HEK293 (cell line): ENCODE data around the gene TRIM66.

Experiments used
- CTCF ChIA-PET: fragments of 350-600 bp; formaldehyde crosslinking; extraction: SDS; loops from one replicate; lab custom pipeline; 2021; ENCODE audit warnings: antibody characterized with exemption; lab: Yijun Ruan, JAX
- POLR2A ChIA-PET: fragments of 300-600 bp; formaldehyde crosslinking; extraction: SDS; loops from one replicate; lab custom pipeline; 2020; ENCODE audit warnings: antibody characterized with exemption, inconsistent platforms; lab: Yijun Ruan, JAX
- H3K27ac ChIP-seq: fragments of 200-500 bp; sonication (Bioruptor generic); 2 replicates; pipeline ENCODE4 v1.5.1; 2014; ENCODE audit warnings: low read depth, low read length, control low read depth, inconsistent platforms; ENCODE audit errors: extremely low read depth
- H3K36me3 ChIP-seq, 2 experiments: fragments of 200-500 bp in 1 of 2; sonication (Bioruptor generic) in 1 of 2; 1 replicate in 1 of 2; 2 replicates in 1 of 2; pipeline ENCODE4 v1.5.1; 2014 to 2017; ENCODE audit warnings: inconsistent platforms in 2 of 2, low read length in 2 of 2; ENCODE audit not compliant: control insufficient read depth in 2 of 2, insufficient read depth in 1 of 2
- H3K4me1 ChIP-seq: fragments of 200-500 bp; sonication (Bioruptor generic); 2 replicates; pipeline ENCODE4 v1.5.1; 2014; ENCODE audit warnings: mild to moderate bottlenecking, low read length, inconsistent platforms; ENCODE audit not compliant: control insufficient read depth, insufficient read depth
- H3K4me3 ChIP-seq: 2 replicates; pipeline ENCODE4 v1.5.1; 2011; ENCODE audit warnings: low read depth, mild to moderate bottlenecking, control low read depth, low read length, moderate library complexity
- H3K9me3 ChIP-seq: fragments of 200-500 bp; sonication (Bioruptor generic); 2 replicates; pipeline ENCODE4 v1.5.1; 2014; ENCODE audit warnings: low read depth, low read length, inconsistent platforms; ENCODE audit not compliant: control insufficient read depth, insufficient read depth
- EGR2 ChIP-seq: fragments of 450-650 bp; formaldehyde crosslinking; IDR thresholded peaks from 2 replicates; pipeline ENCODE4 v1.5.1; 2016; ENCODE audit warnings: low read depth, missing biosample characterization, missing genetic modification characterization
- FEZF1 ChIP-seq: fragments of 450-650 bp; formaldehyde crosslinking; IDR thresholded peaks from 2 replicates; pipeline ENCODE4 v1.5.1; 2016; ENCODE audit warnings: missing biosample characterization, missing genetic modification characterization
- HOXA7 ChIP-seq: sonication (generic); formaldehyde crosslinking; IDR thresholded peaks from 2 replicates; pipeline ENCODE4 v1.8.1; 2022; ENCODE audit warnings: missing genetic modification reagents, borderline replicate concordance
- MZF1 ChIP-seq: fragments of 450-650 bp; formaldehyde crosslinking; IDR thresholded peaks from 2 replicates; pipeline ENCODE4 v1.5.1; 2017; ENCODE audit warnings: missing biosample characterization, missing genetic modification characterization, borderline replicate concordance
- SALL2 ChIP-seq: fragments of 450-650 bp; formaldehyde crosslinking; IDR thresholded peaks from 2 replicates; pipeline ENCODE4 v1.5.0; 2017; ENCODE audit warnings: missing biosample characterization, mild to moderate bottlenecking, missing genetic modification characterization, borderline replicate concordance
- SCRT1 ChIP-seq: fragments of 450-650 bp; formaldehyde crosslinking; IDR thresholded peaks from 2 replicates; pipeline ENCODE4 v1.5.1; 2016; ENCODE audit warnings: missing biosample characterization, missing genetic modification characterization, borderline replicate concordance
- TSHZ1 ChIP-seq: fragments of 450-650 bp; formaldehyde crosslinking; IDR thresholded peaks from 2 replicates; pipeline ENCODE4 v1.5.1; 2016; ENCODE audit warnings: missing biosample characterization, missing genetic modification characterization, borderline replicate concordance
- YY1 ChIP-seq: fragments of 450-650 bp; formaldehyde crosslinking; IDR thresholded peaks from 2 replicates; pipeline ENCODE4 v1.5.1; 2018; ENCODE audit warnings: missing biosample characterization, missing genetic modification characterization
- ZFP69B ChIP-seq: fragments of 450-650 bp; formaldehyde crosslinking; IDR thresholded peaks from 2 replicates; pipeline ENCODE4 v1.5.1; 2016; ENCODE audit warnings: missing biosample characterization, missing genetic modification characterization
- ZIC2 ChIP-seq: fragments of 450-650 bp; formaldehyde crosslinking; IDR thresholded peaks from 2 replicates; pipeline ENCODE4 v1.5.1; 2016; ENCODE audit warnings: missing biosample characterization, missing genetic modification characterization
- ZNF2 ChIP-seq: fragments of 450-650 bp; formaldehyde crosslinking; IDR thresholded peaks from 2 replicates; pipeline ENCODE4 v1.5.1; 2016; ENCODE audit warnings: missing biosample characterization, missing genetic modification characterization
- ZNF239 ChIP-seq: fragments of 450-650 bp; formaldehyde crosslinking; IDR thresholded peaks from 2 replicates; pipeline ENCODE4 v1.5.1; 2016; ENCODE audit warnings: missing biosample characterization, missing genetic modification characterization
- ZNF248 ChIP-seq: fragments of 450-650 bp; formaldehyde crosslinking; IDR thresholded peaks from 2 replicates; pipeline ENCODE4 v1.5.1; 2017; ENCODE audit warnings: missing biosample characterization, missing genetic modification characterization
- ZNF571 ChIP-seq: fragments of 450-650 bp; formaldehyde crosslinking; IDR thresholded peaks from 2 replicates; pipeline ENCODE4 v1.5.0; 2017; ENCODE audit warnings: missing biosample characterization, missing genetic modification characterization
- ZNF596 ChIP-seq: fragments of 450-650 bp; IDR thresholded peaks from 2 replicates; pipeline ENCODE4 v1.5.0; 2018; ENCODE audit warnings: missing biosample characterization, mild to moderate bottlenecking, missing genetic modification characterization, moderate library complexity
- ZNF707 ChIP-seq: fragments of 450-650 bp; formaldehyde crosslinking; IDR thresholded peaks from 2 replicates; pipeline ENCODE4 v1.5.1; 2016; ENCODE audit warnings: missing biosample characterization, missing genetic modification characterization
- ZNF76 ChIP-seq: fragments of 450-650 bp; formaldehyde crosslinking; IDR thresholded peaks from 2 replicates; pipeline ENCODE4; 2016; ENCODE audit warnings: low read depth, missing biosample characterization, missing genetic modification characterization, borderline replicate concordance
- ZSCAN30 ChIP-seq: fragments of 450-650 bp; IDR thresholded peaks from 2 replicates; pipeline ENCODE4 v1.5.1; 2018; ENCODE audit warnings: missing biosample characterization, mild to moderate bottlenecking, missing genetic modification characterization, moderate library complexity
- ZSCAN4 ChIP-seq: fragments of 450-650 bp; formaldehyde crosslinking; IDR thresholded peaks from 2 replicates; pipeline ENCODE4 v1.5.1; 2017; ENCODE audit warnings: missing biosample characterization, missing genetic modification characterization
- ZSCAN5A ChIP-seq: fragments of 450-650 bp; formaldehyde crosslinking; IDR thresholded peaks from 2 replicates; pipeline ENCODE4 v1.5.1; 2016; ENCODE audit warnings: missing biosample characterization, missing genetic modification characterization

The TRIM66 gene

GRCh38 chr11:8679006-8679405, 3.5 kb downstream of the TRIM66 start:
- H3K9me3 ChIP-seq = no peaks in the 10 kb centered on the region
- peaks cover 0 to 33% of the 10 kb centered on the region in 2 experiments; a peak in 2 of 3 replicates for H3K36me3 ChIP-seq
- H3K4me1 ChIP-seq = no peaks in the 10 kb centered on the region
- TF ChIP-seq SALL2 (tag by site-specific recombination) (no peak), ZIC2 (tag by site-specific recombination) (no peak), ZNF596 (tag by site-specific recombination) (no peak), ZNF2 (tag by site-specific recombination) (no peak), SCRT1 (tag by site-specific recombination) (no peak), ZNF239 (tag by site-specific recombination) (no peak), ZNF707 (tag by site-specific recombination) (no peak), HOXA7 (CRISPR knock-in tag) (no peak), FEZF1 (no peak), ZSCAN4 (tag by site-specific recombination) (no peak)
- no peak overlapping the region for H3K4me3 ChIP-seq
- ChIA-PET POLR2A (interaction anchor here (1.4 kb wide), 1 partner anchor 10 kb away, joined by 9 read pairs; no protein-coding TSS in a partner anchor), CTCF (no interaction called here)
- no peak overlapping the region for H3K27ac ChIP-seq

- Histone ChIP-seq H3K4me1 (no peaks in the 10 kb centered on the region), H3K27ac (no peak overlapping the region), H3K4me3 (no peak overlapping the region), H3K9me3 (no peaks in the 10 kb centered on the region), H3K36me3 (peaks cover 0 to 30% of the 10 kb centered on the region in 2 experiments; a peak in 1 of 3 replicates)
- TF ChIP-seq YY1 (tag by site-specific recombination) (no peak), EGR2 (tag by site-specific recombination) (no peak), ZNF76 (tag by site-specific recombination) (no peak), ZNF248 (tag by site-specific recombination) (no peak), ZNF571 (tag by site-specific recombination) (no peak), MZF1 (tag by site-specific recombination) (no peak), ZFP69B (tag by site-specific recombination) (no peak), ZSCAN5A (no peak), ZSCAN30 (tag by site-specific recombination) (no peak), TSHZ1 (tag by site-specific recombination) (no peak), SCRT1 (tag by site-specific recombination) (no peak)
- POLR2A ChIA-PET = no interaction called here
- CTCF ChIA-PET = no interaction called here
Observed at GRCh38 chr11:8676458-8676857, 6.0 kb downstream of the TRIM66 start.
